H1 (cell line): Measurements from ENCODE around the gene FCRLB. TPM values are rescaled to one million over a fixed set of nuclear protein-coding genes. Genes with fewer than 3 reads are reported as not detected.

Source experiments
- ASH2L ChIP-seq: fragments of 200-600, 300-600 bp; sonication (generic); IDR thresholded peaks from one replicate; pipeline ENCODE4 v1.7.1; 2017; ENCODE audit warnings: low read length
- EP300 ChIP-seq, 2 experiments: IDR thresholded peaks; 1 replicate in 1 of 2; 2 replicates in 1 of 2; pipeline ENCODE4 v1.6.1; 2011 to 2012; ENCODE audit warnings: low read depth in 2 of 2, low read length in 2 of 2, mild to moderate bottlenecking in 2 of 2, borderline replicate concordance in 1 of 2, inconsistent platforms in 1 of 2, moderate library complexity in 1 of 2
- polyA plus RNA-seq, 7 experiments: library from polyadenylated mRNA; depleted of rRNA in 3 of 7; stranded (reverse) in 5 of 7; unstranded in 2 of 7; fragments of >200 nt in 5 of 7; fragments of 200-250 nt in 2 of 7; gene quantifications; 1 replicate in 5 of 7; 2 replicates in 1 of 7; 4 replicates in 1 of 7; pipeline versions ENCODE4 v1.2.1 to v1.2.3, GENCODE V29; 2011 to 2013; ENCODE audit warnings: missing spikeins in 2 of 7, mixed read lengths in 2 of 7
- total RNA-seq: library from RNA; stranded (reverse); fragmentation: NEBNext Ultra II Directional; extraction: Animal tissue kit (Norgen Biotek cat#: 25700); gene quantifications from 2 replicates; pipeline ENCODE4 v1.2.1, GENCODE V29; 2021

FCRLB gene
- total and polyA plus RNA-seq, 2 of the 8 experiments (the other 6 are each of a cell fraction or from before 2014, with no cell fraction given), result 0.14 to 0.24 TPM

DNA sequence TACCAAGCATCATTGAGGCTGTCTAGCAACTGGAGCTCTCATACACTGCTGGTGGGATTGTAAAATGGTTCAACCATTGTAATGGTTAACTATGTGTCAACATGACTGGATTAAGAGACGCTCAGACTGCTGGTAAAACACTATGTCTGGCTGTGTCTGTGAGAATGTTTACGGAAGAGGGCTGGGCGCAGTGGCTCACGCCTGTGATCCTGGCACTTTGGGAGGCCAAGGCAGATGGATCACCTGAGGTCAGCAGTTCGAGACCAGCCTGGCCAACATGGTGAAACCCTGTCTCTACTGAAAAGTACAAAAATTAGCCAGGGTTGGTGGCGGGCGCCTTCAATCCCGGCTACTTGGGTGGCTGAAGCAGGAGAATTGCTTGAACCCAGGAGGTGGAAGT is 19.1 kb upstream of the FCRLB start (continued):
- no peak for TF ChIP-seq ASH2L
- TF ChIP-seq EP300 (IDR thresholded peaks at IDR 0.05; ENCODE audit: borderline replicate concordance in 1 of 2, low read depth in 2 of 2, low read length in 2 of 2), result no peak
- TF ChIP-seq, all 59 proteins: peak for 0
